HUES6 (cell line): ENCODE data around the gene GALNT6.
"Not testable (repeated sequence)": the region's sequence is repeated elsewhere in the genome, so short reads cannot be mapped to it uniquely, and the experiment has no call there.

ENCODE experiments used
- H3K27ac ChIP-seq: 2 replicates; pipeline ENCODE4 v1.7.0; 2013; ENCODE audit warnings: low read depth, mild to moderate bottlenecking, low read length, inconsistent platforms
- H3K27me3 ChIP-seq: 2 replicates; pipeline ENCODE4 v1.6.1; 2013; ENCODE audit warnings: low read length; ENCODE audit not compliant: control insufficient read depth, insufficient read depth
- H3K36me3 ChIP-seq: 2 replicates; pipeline ENCODE4 v1.6.1; 2013; ENCODE audit warnings: low read length; ENCODE audit not compliant: control insufficient read depth, insufficient read depth
- H3K4me1 ChIP-seq: 2 replicates; pipeline ENCODE4 v1.6.1; 2013; ENCODE audit warnings: low read length; ENCODE audit not compliant: control insufficient read depth, insufficient read depth
- H3K4me3 ChIP-seq: 2 replicates; pipeline ENCODE4 v1.5.1; 2013; ENCODE audit warnings: low read depth, low read length
- H3K9ac ChIP-seq: one replicate; pipeline ENCODE4 v1.6.1; 2013; ENCODE audit warnings: mild to moderate bottlenecking, low read length
- H3K9me3 ChIP-seq: 2 replicates; pipeline ENCODE4 v1.6.1; 2013; ENCODE audit warnings: low read depth, low read length; ENCODE audit not compliant: control insufficient read depth, insufficient read depth

Gene GALNT6

GRCh38 chr12:51357374-51358047 is 33.7 kb downstream of the GALNT6 start:
- Histone ChIP-seq H3K9ac (no peak overlapping the region), H3K9me3 (no peaks in the 10 kb centered on the region), H3K4me1 (no peaks in the 10 kb centered on the region), H3K27ac (no peak overlapping the region), H3K4me3 (no peak overlapping the region), H3K27me3 (no peaks in the 10 kb centered on the region), H3K36me3 (peaks cover 63% of the 10 kb centered on the region)

- Histone ChIP-seq H3K27me3 (no peaks in the 10 kb centered on the region), H3K4me1 (peaks cover 10% of the 10 kb centered on the region), H3K27ac (no peak overlapping the region), H3K36me3 (peaks cover 25% of the 10 kb centered on the region), H3K4me3 (no peak overlapping the region), H3K9me3 (no peaks in the 10 kb centered on the region), H3K9ac (no peak overlapping the region)
Measured at GRCh38 chr12:51351913-51352532, 39.2 kb downstream of the GALNT6 start.

- peaks cover 3% of the 10 kb centered on the region; the same call in 1 of the 2 replicates for H3K36me3 ChIP-seq
- no peak overlapping the region for H3K9ac ChIP-seq
- no peak overlapping the region for H3K27ac ChIP-seq
- no peak overlapping the region for H3K4me3 ChIP-seq
- peaks cover 15% of the 10 kb centered on the region for H3K4me1 ChIP-seq
- H3K27me3 ChIP-seq, result no peaks in the 10 kb centered on the region
- H3K9me3 ChIP-seq, result no peaks in the 10 kb centered on the region
Measured at GRCh38 chr12:51349026-51349425, 42.2 kb downstream of the GALNT6 start.

GRCh38 chr12:51348116-51348515 is 43.1 kb downstream of the GALNT6 start:
- no peak overlapping the region for H3K9ac ChIP-seq
- H3K36me3 ChIP-seq, result no peaks in the 10 kb centered on the region
- peaks cover 15% of the 10 kb centered on the region for H3K4me1 ChIP-seq
- H3K4me3 ChIP-seq, result no peak overlapping the region
- no peaks in the 10 kb centered on the region for H3K27me3 ChIP-seq
- H3K9me3 ChIP-seq, result no peaks in the 10 kb centered on the region
- H3K27ac ChIP-seq, result no peak overlapping the region

GRCh38 chr12:51346581-51346980 is 44.6 kb downstream of the GALNT6 start, which contains the start of gene CELA1:
Gene CELA1, minus strand, starts transcription at chr12:51346679. Its CDS starts 41 bp downstream, at chr12:51346638.
- Histone ChIP-seq H3K27me3 (no peaks in the 10 kb centered on the region), H3K36me3 (no peaks in the 10 kb centered on the region), H3K9me3 (no peaks in the 10 kb centered on the region), H3K27ac (no peak within 1 kb of the TSS), H3K4me1 (peaks cover 8% of the 10 kb centered on the region), H3K9ac (no peak within 1 kb of the TSS), H3K4me3 (no peak within 1 kb of the TSS)

GRCh38 chr12:51345681-51346080 is 45.5 kb downstream of the GALNT6 start:
- Histone ChIP-seq H3K36me3 (no peaks in the 10 kb centered on the region), H3K4me1 (peaks cover 8% of the 10 kb centered on the region), H3K9me3 (no peaks in the 10 kb centered on the region), H3K9ac (no peak overlapping the region), H3K27me3 (no peaks in the 10 kb centered on the region), H3K4me3 (no peak overlapping the region), H3K27ac (no peak overlapping the region)

GRCh38 chr12:51343201-51343600 is 48.0 kb downstream of the GALNT6 start:
- H3K27ac ChIP-seq, result no peak overlapping the region
- H3K9me3 ChIP-seq, result no peaks in the 10 kb centered on the region
- H3K4me3 ChIP-seq, result no peak overlapping the region
- H3K27me3 ChIP-seq, result no peaks in the 10 kb centered on the region
- no peak overlapping the region for H3K9ac ChIP-seq
- peaks cover 8% of the 10 kb centered on the region for H3K4me1 ChIP-seq
- no peaks in the 10 kb centered on the region for H3K36me3 ChIP-seq

GRCh38 chr12:51342416-51342815 is 48.8 kb downstream of the GALNT6 start:
- H3K27me3 ChIP-seq, result no peaks in the 10 kb centered on the region
- no peaks in the 10 kb centered on the region for H3K9me3 ChIP-seq
- no peak overlapping the region for H3K27ac ChIP-seq
- no peak overlapping the region for H3K9ac ChIP-seq
- no peak overlapping the region for H3K4me3 ChIP-seq
- H3K36me3 ChIP-seq, result no peaks in the 10 kb centered on the region
- peaks cover 8% of the 10 kb centered on the region for H3K4me1 ChIP-seq

- Histone ChIP-seq H3K4me1 (peaks cover 8% of the 10 kb centered on the region), H3K27ac (no peak overlapping the region), H3K9me3 (no peaks in the 10 kb centered on the region), H3K4me3 (peak overlapping the region; percentile 45), H3K36me3 (no peaks in the 10 kb centered on the region), H3K9ac (no peak overlapping the region), H3K27me3 (no peaks in the 10 kb centered on the region)
Measured at GRCh38 chr12:51341251-51342007, 49.8 kb downstream of the GALNT6 start.

- Histone ChIP-seq H3K4me3 (no peak overlapping the region), H3K9ac (no peak overlapping the region), H3K27me3 (no peaks in the 10 kb centered on the region), H3K27ac (no peak overlapping the region), H3K9me3 (no peaks in the 10 kb centered on the region), H3K4me1 (peaks cover 3% of the 10 kb centered on the region; the same call in 1 of the 2 replicates), H3K36me3 (no peaks in the 10 kb centered on the region)
Measured at GRCh38 chr12:51339750-51340149, 51.5 kb downstream of the GALNT6 start.

GRCh38 chr12:51337336-51337735 is 53.9 kb downstream of the GALNT6 start:
- H3K4me3 ChIP-seq, H3K4me1 ChIP-seq, H3K36me3 ChIP-seq, H3K9me3 ChIP-seq, H3K27me3 ChIP-seq, H3K27ac ChIP-seq, H3K9ac ChIP-seq: not testable (repeated sequence)
